Thyroid gland (tissue), 4 donors: ENCODE results near the gene ST7.

ENCODE experiments used
- POLR2A ChIP-seq, 2 donors: fragments of 450-650 bp; IDR thresholded peaks; one replicate each; pipeline ENCODE4 v1.6.1; 2017; ENCODE audit warnings: antibody characterized with exemption in 2 of 2, mild to moderate bottlenecking in 2 of 2, moderate library complexity in 1 of 2
- TF ChIP-seq, protein P1 (sequence below), 6 experiments: fragments of 200-600 bp in 3 of 6; fragments of 450-650 bp in 3 of 6; sonication (generic) in 3 of 6; IDR thresholded peaks; one replicate each; pipeline ENCODE4 v1.5.1; 2016 to 2019; ENCODE audit warnings: antibody characterized with exemption in 6 of 6, mild to moderate bottlenecking in 2 of 6, inconsistent platforms in 1 of 6, moderate library complexity in 1 of 6

DNA sequence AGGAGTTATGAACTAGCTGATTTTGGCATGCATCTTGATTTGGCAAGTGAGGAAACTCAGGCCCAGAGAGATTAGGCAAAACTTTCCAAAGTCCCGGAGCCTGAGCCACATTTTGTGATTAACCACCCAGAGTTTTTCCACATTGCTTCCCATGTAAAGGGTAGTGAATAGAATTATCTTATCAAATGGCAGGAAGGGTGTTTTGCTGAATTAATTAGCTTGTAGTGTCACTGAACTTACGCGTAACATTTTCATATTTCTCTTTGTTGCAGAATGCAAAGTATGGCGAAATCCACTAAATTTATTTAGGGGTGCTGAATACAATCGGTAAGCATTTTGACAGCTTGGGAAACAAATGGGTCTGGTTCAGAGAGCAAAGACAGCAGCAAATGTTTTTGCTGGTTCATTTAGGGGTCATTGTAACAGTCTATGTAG is 176.2 kb downstream of the ST7 start:
- TF ChIP-seq, protein P1, sequence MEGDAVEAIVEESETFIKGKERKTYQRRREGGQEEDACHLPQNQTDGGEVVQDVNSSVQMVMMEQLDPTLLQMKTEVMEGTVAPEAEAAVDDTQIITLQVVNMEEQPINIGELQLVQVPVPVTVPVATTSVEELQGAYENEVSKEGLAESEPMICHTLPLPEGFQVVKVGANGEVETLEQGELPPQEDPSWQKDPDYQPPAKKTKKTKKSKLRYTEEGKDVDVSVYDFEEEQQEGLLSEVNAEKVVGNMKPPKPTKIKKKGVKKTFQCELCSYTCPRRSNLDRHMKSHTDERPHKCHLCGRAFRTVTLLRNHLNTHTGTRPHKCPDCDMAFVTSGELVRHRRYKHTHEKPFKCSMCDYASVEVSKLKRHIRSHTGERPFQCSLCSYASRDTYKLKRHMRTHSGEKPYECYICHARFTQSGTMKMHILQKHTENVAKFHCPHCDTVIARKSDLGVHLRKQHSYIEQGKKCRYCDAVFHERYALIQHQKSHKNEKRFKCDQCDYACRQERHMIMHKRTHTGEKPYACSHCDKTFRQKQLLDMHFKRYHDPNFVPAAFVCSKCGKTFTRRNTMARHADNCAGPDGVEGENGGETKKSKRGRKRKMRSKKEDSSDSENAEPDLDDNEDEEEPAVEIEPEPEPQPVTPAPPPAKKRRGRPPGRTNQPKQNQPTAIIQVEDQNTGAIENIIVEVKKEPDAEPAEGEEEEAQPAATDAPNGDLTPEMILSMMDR (IDR thresholded peaks at IDR 0.05): no peak
- no peak for TF ChIP-seq POLR2A (IDR thresholded peaks at IDR 0.05)
